Stimulated activated naive B cell treated with anti-CD40 and anti-IgM and Interleukin-4, amounts not matched to agents 10 μg/mL and 1 μg/mL and 100 μg/mL, for 72 hours (primary cell): Measurements from ENCODE around the gene KIRREL3.

Experiments used
- ATAC-seq, 2 donors: fragments of 150-1000 bp; cut with Tn5 transposase; replicated peaks; 2 replicates each; pipeline ENCODE4 v1.10.0; 2021; ENCODE audit warnings: moderate library complexity in 1 of 2
- DNase-seq: peaks from one replicate; pipeline ENCODE4 v3.0.0; 2021
- H3K27ac Mint-ChIP-seq: one replicate; pipeline ENCODE4 v1.8.0; 2022; ENCODE audit warnings: mild to moderate bottlenecking, mixed read lengths
- H3K27me3 Mint-ChIP-seq, 2 donors: one replicate each; pipeline ENCODE4 v1.8.0; 2022; ENCODE audit warnings: mixed read lengths in 2 of 2
- H3K36me3 Mint-ChIP-seq, 2 donors: one replicate each; pipeline ENCODE4 v1.8.0; 2022; ENCODE audit warnings: mixed read lengths in 2 of 2, mild to moderate bottlenecking in 1 of 2
- H3K4me1 Mint-ChIP-seq, 2 donors: one replicate each; pipeline ENCODE4 v1.8.0; 2022; ENCODE audit warnings: mixed read lengths in 2 of 2, mild to moderate bottlenecking in 1 of 2
- H3K4me3 Mint-ChIP-seq, 2 donors: one replicate each; pipeline ENCODE4 v1.8.0; 2022; ENCODE audit warnings: mild to moderate bottlenecking in 2 of 2, mixed read lengths in 2 of 2, moderate library complexity in 1 of 2
- H3K9me3 Mint-ChIP-seq, 2 donors: one replicate each; pipeline ENCODE4 v1.8.0; 2022; ENCODE audit warnings: mixed read lengths in 2 of 2, mild to moderate bottlenecking in 1 of 2

The KIRREL3 gene

DNA sequence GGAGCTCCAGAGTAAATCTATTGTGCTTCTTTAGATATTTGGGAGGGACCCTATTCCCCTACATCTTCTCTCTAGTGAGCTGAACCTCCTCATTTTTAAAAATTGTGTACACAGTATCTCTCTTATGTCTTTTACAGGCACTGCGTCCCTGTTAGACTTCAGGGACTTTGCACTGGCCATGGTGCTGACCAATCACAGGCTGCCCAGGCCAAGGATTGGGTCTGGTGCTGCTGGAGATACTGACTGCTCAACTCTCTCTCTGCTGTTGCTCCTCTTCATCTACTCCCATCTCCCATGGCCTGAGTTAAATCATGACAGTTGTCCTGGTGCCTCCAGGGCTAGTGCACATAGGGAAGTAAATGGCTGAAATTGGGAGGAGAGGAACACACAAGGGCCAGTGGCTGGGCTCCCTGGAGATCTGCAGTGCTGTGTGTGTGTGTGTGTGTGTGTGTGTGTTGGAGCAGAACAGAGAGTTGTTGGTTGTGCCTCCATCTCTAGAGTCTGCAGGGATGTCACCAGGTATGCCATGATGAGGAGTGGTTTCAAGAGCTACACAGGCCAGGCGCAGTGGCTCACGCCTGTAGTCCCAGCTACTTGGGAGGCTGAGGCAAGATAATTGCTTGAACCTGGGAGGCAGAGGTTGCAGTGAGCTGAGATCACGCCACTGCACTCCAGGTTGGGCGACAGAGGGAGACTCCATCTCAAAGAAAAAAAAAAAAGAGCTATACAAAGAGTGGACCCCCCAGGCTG is 489.8 kb downstream of the KIRREL3 start:
- ATAC-seq (no peak), DNase-seq (no peak)
- H3K9me3 Mint-ChIP-seq = peaks cover 3 to 6% of the 10 kb centered on the region in 2 donors
- H3K36me3 Mint-ChIP-seq = no peaks in the 10 kb centered on the region
- H3K4me1 Mint-ChIP-seq = no peaks in the 10 kb centered on the region
- peaks cover 31 to 32% of the 10 kb centered on the region in 2 donors for H3K27me3 Mint-ChIP-seq
- H3K4me3 Mint-ChIP-seq = no peak overlapping the region
- no peak overlapping the region for H3K27ac Mint-ChIP-seq

DNA sequence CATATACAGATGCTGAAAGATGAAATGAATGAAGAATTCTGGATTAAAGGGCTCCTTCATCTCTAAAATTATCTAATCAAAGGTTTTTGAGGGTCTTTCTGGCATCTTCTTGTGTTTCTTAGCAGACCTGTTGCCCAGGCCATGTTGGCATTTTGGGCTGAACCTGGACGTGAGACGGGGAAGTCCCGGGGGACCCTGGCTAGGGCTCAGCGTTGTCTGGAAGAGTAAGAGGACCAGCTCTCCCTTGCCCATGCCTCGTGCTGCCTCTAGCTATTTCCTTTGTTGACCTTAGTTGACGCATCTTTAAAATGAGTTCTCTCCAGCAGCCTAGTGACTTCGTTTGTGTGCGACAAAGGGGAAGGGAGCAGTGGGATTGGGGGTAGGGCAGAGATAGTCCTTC is 492.9 kb downstream of the KIRREL3 start:
- DNase-seq (no peak), ATAC-seq (no peak)
- H3K9me3 Mint-ChIP-seq = peaks cover 7 to 16% of the 10 kb centered on the region in 2 donors
- H3K4me1 Mint-ChIP-seq = no peaks in the 10 kb centered on the region
- no peak overlapping the region for H3K4me3 Mint-ChIP-seq
- no peaks in the 10 kb centered on the region for H3K36me3 Mint-ChIP-seq
- peaks cover 32 to 36% of the 10 kb centered on the region in 2 donors for H3K27me3 Mint-ChIP-seq
- no peak overlapping the region for H3K27ac Mint-ChIP-seq

DNA sequence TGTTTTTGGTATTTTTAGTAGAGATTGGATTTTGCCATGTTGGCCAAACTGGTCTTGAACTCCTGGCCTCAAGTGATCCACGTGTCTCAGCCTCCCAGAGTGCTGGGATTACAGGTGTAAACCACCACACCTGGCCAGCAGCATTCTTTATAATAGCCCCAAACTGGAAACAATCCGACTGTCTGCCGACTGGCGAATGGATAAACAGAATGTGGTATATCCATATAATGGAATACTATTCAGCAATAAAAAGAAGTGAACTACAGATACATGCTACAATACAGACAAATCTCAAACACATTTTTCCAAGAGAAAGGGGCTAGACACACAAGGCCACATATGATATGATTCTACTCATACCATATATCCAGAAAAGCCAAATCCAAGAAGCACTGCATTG is 493.8 kb downstream of the KIRREL3 start:
- H3K27ac Mint-ChIP-seq = no peak overlapping the region
- H3K27me3 Mint-ChIP-seq = peaks cover 26 to 37% of the 10 kb centered on the region in 2 donors
- H3K4me1 Mint-ChIP-seq = no peaks in the 10 kb centered on the region
- H3K9me3 Mint-ChIP-seq = peaks cover 7 to 16% of the 10 kb centered on the region in 2 donors
- H3K4me3 Mint-ChIP-seq = no peak overlapping the region
- no peak for DNase-seq
- H3K36me3 Mint-ChIP-seq = no peaks in the 10 kb centered on the region
- no peak for ATAC-seq

DNA sequence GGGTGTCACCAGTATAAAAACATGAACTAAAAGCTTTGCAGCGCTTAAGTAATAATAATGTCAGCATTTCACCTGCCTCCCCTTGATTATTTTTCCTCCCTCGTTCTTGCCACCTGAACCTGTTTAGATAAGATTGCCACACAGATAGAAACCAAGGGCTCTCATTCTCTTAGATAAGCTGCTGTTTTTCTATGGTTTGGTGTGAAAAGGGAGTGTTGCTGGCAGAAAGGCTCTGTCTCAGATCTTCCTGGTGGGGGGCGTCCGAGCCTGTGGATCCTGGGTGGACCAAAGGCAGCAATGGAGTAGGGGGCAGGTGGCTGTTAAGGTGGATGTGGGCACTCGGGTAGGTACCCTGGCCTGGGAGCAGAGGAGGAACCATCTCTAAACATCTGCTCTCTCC is 497.6 kb downstream of the KIRREL3 start:
- no peak overlapping the region for H3K4me3 Mint-ChIP-seq
- H3K36me3 Mint-ChIP-seq = no peaks in the 10 kb centered on the region
- DNase-seq (no peak), ATAC-seq (no peak)
- H3K4me1 Mint-ChIP-seq = peaks cover 0 to 2% of the 10 kb centered on the region in 2 donors
- H3K27me3 Mint-ChIP-seq = peaks cover 18 to 23% of the 10 kb centered on the region in 2 donors
- no peak overlapping the region for H3K27ac Mint-ChIP-seq
- peaks cover 7 to 16% of the 10 kb centered on the region in 2 donors for H3K9me3 Mint-ChIP-seq

DNA sequence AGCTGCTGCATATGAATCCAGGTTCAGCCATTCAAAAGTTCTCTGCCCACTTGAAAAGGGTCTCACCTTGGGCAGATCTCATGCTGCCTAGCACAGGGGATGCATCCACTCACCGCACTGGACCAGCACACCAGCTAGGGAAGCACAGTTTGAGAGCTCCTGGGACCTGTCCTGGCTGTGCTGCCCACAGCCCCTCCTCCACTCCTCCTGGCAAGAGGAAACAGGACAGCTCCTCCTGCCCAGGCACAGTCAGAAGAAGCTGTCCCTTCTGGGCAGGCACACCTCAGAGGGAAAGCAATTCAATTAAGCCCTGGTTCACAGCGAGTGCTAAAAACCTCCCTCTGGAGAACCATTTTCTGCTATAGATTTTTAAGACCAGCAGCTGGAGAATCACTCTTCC is 498.4 kb downstream of the KIRREL3 start:
- Mint-ChIP-seq H3K27me3 (peaks cover 18 to 23% of the 10 kb centered on the region in 2 donors), H3K4me1 (peaks cover 0 to 2% of the 10 kb centered on the region in 2 donors), H3K36me3 (no peaks in the 10 kb centered on the region), H3K27ac (no peak overlapping the region), H3K4me3 (no peak overlapping the region), H3K9me3 (peaks cover 7 to 13% of the 10 kb centered on the region in 2 donors)
- DNase-seq (no peak), ATAC-seq (no peak)

DNA sequence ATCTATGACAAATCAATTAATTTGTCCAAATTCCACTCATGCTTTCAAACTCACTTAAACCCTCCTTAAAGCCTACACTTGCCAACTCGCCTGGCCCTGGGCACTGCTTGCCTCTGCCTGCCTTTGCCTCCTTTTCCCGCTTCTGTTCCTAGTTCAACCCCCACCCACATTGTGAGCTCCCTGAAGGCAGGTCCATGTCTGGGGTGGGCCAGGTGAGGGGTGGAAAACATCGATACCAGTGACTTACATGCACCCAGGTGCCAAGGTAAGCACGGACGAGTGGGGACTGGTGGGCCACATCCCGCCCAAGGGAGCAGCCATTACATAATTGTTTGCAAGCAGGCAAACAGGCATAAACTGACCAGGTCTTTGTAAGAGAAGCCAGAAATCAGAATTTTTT is 498.9 kb downstream of the KIRREL3 start:
- Mint-ChIP-seq H3K9me3 (peaks cover 4 to 10% of the 10 kb centered on the region in 2 donors), H3K4me1 (peaks cover 0 to 2% of the 10 kb centered on the region in 2 donors), H3K36me3 (no peaks in the 10 kb centered on the region), H3K27me3 (peaks cover 22 to 23% of the 10 kb centered on the region in 2 donors), H3K27ac (no peak overlapping the region), H3K4me3 (no peak overlapping the region)
- no peak for DNase-seq
- no peak for ATAC-seq

DNA sequence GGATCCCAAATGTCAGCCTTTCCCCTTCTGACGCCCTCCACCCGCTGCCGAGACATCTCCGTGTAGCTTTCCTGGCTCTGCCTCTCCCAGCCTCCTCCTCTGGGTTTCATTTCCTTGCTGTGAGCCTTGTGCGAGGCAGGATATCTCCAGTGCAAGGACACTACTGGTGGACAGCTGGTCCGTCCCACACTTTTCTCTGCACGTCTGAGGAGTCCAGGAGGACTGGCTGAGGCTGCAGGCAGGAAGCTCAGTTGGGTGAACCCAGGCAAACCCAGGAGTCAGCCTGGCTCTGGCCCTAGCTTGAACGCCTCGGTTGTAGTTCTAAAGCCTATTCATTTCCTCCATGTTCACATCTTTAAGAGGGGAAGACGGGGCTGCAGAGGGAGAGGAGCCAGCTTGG is 499.6 kb downstream of the KIRREL3 start:
- H3K27me3 Mint-ChIP-seq = peaks cover 22 to 23% of the 10 kb centered on the region in 2 donors
- no peak for ATAC-seq
- no peaks in the 10 kb centered on the region for H3K36me3 Mint-ChIP-seq

DNA sequence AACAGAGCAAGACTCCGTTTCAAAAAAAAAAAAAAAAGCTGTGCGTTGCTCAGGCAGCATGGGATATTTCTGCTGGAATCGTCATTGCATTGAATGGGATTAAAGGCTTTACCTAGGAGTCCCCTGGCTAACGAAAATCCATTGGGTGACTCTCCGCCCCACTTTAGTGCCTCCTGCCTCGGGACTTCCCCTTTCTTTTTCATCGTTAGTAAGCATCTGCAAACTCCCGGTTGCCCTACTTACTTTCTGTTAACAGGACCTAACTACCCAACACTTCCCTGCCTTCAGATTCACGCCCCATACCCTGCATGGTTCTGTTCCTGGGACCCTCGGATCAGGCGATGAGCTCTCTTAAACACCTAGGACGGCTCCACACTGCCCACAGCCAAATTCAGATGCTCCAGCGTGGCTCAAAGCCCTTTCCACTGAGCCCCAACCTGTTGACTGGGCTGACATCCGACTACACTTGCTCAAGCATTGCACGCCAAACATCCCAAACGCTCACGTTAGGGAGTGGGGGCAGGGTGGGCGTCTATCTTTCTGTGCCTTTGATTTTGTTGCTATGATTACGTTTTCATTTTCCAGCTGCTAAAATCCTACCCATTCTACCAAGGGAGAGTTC is 501.3 kb downstream of the KIRREL3 start:
- Mint-ChIP-seq H3K4me1 (peaks cover 0 to 2% of the 10 kb centered on the region in 2 donors), H3K4me3 (no peak overlapping the region), H3K9me3 (peaks cover 1 to 6% of the 10 kb centered on the region in 2 donors), H3K27ac (no peak overlapping the region), H3K27me3 (peaks cover 23 to 28% of the 10 kb centered on the region in 2 donors), H3K36me3 (no peaks in the 10 kb centered on the region)
- no peak for DNase-seq
- peak in 1 of 2 donors; percentile 43 for ATAC-seq

More for the DNA sequence above, 499.6 kb downstream of the KIRREL3 start:
- H3K27ac Mint-ChIP-seq = no peak overlapping the region
- H3K4me1 Mint-ChIP-seq = peaks cover 0 to 2% of the 10 kb centered on the region in 2 donors
- peaks cover 4 to 10% of the 10 kb centered on the region in 2 donors for H3K9me3 Mint-ChIP-seq
- no peak for DNase-seq
- H3K4me3 Mint-ChIP-seq = no peak overlapping the region

DNA sequence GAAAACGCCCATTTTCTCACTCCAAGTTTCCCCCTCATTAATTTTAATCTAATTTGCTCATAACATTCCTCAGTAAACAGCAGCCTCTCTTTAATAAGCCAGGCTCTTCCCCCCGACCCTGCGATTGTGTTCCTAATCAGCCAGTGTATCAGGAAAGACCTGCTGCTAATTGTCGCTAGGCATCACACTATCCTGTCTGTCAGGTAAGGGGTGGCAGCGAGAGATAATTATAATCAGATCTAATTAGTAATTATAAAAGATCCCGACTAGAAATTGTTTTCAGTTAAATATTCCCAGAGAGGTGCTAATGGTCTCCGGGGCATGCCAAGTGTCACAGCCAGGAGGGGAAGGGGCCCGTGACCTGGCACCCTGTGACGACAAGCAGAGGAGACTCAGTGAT is 502.3 kb downstream of the KIRREL3 start:
- no peaks in the 10 kb centered on the region for H3K36me3 Mint-ChIP-seq
- ATAC-seq (no peak), DNase-seq (no peak)
- H3K27ac Mint-ChIP-seq = no peak overlapping the region
- H3K9me3 Mint-ChIP-seq = no peaks in the 10 kb centered on the region
- H3K4me1 Mint-ChIP-seq = peaks cover 0 to 2% of the 10 kb centered on the region in 2 donors
- no peak overlapping the region for H3K4me3 Mint-ChIP-seq
- H3K27me3 Mint-ChIP-seq = peaks cover 17 to 20% of the 10 kb centered on the region in 2 donors

DNA sequence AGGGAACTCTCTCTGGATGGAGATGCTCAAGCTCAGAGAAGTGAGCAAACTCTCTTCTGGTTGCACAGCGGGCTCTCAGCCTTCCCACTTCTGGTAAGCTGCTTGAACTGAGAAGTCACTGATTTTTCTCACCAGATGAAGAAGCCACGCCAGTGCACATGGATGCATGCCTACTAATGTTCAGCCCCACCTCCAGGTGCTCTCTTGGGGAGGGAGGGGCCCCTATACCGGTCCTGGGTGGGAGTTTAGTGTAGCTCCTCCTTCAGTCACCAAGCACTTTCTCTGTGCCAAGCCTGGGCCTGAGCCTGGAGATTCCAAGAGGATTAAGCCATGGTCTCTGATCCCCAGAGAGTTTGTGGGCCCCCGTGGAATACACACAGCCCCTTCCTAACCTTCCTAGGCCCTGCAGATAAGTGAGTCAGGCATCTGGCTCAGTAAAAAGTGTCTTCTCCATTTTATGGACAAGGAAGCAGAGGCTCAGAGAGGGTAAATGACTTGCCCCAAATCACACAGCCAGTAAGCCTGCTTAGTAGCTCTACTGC is 502.9 kb downstream of the KIRREL3 start:
- Mint-ChIP-seq H3K27me3 (peaks cover 17 to 23% of the 10 kb centered on the region in 2 donors), H3K36me3 (no peaks in the 10 kb centered on the region), H3K27ac (no peak overlapping the region), H3K4me1 (peaks cover 0 to 2% of the 10 kb centered on the region in 2 donors), H3K9me3 (no peaks in the 10 kb centered on the region), H3K4me3 (no peak overlapping the region)
- ATAC-seq (no peak), DNase-seq (no peak)

DNA sequence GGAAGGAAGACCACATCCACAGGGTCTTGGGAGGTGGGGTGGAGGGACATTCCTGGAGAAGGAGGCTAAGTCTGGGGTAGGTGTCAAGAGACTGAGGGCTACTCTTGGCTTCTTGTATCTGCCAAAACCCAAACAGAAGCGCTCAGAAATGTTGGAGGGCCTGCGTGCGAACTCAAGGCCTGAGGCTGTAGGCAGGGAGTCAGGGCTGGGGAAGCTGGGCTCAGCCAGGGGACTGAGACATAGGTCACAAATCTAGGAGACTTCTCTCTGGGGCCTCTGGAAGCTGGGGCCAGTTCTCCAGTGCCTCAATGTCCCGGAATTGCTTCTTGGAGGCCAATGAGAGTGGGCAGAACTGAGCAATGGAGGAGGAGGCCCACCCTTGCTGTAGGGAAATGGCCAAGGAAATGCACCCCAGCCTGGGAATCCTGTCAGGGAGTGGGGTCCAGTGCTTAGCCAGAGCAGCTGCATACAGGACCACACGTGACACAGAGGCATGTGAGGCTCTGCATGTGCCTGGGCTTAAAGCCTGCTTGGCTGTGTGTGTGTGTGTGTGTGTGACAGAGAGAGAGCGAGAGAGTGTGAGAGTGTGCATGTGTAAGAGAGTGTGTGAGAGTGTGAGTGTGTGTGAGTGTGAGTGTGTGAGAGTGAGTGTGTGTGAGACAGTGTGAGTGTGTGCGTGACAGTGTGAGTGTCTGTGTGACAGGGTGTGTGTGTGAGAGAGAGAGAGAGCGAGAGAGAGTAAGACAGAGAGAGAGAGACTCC is 503.8 kb downstream of the KIRREL3 start:
- no peak for DNase-seq
- Mint-ChIP-seq H3K4me3 (no peak overlapping the region), H3K4me1 (peaks cover 0 to 2% of the 10 kb centered on the region in 2 donors), H3K27ac (no peak overlapping the region), H3K9me3 (no peaks in the 10 kb centered on the region), H3K36me3 (no peaks in the 10 kb centered on the region), H3K27me3 (peaks cover 11 to 25% of the 10 kb centered on the region in 2 donors)
- no peak for ATAC-seq

DNA sequence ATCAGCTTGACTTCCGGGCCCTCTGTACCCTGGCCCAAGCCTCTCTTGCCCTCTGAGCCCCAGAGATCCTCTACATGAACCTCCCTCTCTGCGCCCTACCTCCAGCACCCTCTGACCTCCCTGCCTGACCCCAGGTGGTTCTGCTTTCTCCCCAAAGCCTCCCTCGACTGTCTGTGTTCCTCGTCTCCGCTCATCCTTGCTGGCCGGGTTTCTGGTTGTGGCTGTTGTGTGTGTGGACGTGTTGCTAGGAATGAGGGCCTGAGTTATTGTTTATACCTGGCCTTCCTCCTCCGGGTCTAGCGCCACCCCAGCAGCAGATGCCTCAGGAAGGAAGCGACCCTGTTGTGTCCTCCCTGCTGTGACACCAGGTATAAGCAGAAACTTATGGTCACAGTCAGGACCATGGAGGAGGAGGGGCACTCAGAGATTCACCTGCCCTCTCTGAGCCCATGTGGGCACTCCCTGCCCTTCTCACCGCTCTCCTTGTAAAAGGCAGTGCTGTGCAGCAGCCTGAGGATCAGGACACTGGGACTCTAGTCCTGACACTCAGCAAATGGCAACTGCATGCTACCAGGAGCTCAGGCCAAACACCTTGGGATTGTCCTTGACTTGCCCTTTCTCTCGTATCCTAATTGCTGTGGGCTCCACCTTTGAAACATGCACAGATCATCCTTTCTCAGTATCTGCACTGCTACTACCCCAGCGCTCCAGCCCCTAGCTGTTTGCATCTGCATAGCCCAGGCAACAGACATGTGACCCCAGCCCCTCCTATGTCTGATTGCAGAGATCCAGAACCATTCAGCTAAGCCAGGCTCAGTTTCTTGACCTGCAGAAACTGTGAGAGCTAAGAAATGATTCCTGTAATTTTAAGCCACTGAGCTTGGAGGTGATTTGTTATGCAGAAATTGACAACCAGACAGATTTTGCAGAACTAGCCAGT is 505.0 kb downstream of the KIRREL3 start:
- Mint-ChIP-seq H3K9me3 (no peaks in the 10 kb centered on the region), H3K4me1 (peaks cover 0 to 2% of the 10 kb centered on the region in 2 donors), H3K36me3 (no peaks in the 10 kb centered on the region), H3K4me3 (no peak overlapping the region), H3K27ac (no peak overlapping the region), H3K27me3 (peaks cover 0 to 21% of the 10 kb centered on the region in 2 donors)
- ATAC-seq (no peak), DNase-seq (no peak)

DNA sequence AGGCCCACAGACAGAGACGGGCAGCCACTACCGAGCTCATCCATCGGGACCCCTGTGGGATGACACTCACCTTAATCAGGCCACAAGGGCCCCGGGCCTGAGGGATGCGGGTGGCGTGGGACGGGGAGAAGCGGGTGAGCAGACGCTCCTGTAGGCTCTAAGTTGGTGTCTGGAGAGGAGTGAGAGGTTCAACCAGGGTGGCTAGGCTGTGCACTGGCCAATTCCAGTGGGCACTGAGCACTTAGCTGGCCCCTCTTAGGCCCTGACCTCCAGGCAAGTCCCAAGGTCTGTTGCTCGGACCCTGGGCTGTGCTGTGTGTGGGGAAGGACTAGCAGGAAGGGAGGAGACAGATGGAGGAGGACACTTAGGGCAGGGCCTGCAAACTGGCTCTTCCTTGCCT is 505.7 kb downstream of the KIRREL3 start:
- Mint-ChIP-seq H3K4me3 (no peak overlapping the region), H3K36me3 (no peaks in the 10 kb centered on the region), H3K4me1 (peaks cover 0 to 2% of the 10 kb centered on the region in 2 donors), H3K9me3 (no peaks in the 10 kb centered on the region), H3K27me3 (peaks cover 0 to 21% of the 10 kb centered on the region in 2 donors), H3K27ac (no peak overlapping the region)
- DNase-seq (no peak), ATAC-seq (no peak)
